K562 (cell line): ENCODE data around the gene DEGS1. TPM values are rescaled to one million over a fixed set of nuclear protein-coding genes. Genes with fewer than 3 reads are reported as not detected.

ENCODE experiments used
- ATAC-seq: fragments of 200-7000 bp; cut with Tn5 transposase; 3 replicates; pipeline ENCODE4 v1.9.1; 2020; ENCODE audit warnings: moderate library complexity
- BruUV-seq: library from RNA; stranded (reverse); fragments of 400-500 nt; replicated peaks from 2 replicates; lab custom pipeline; 2021; lab: Mats Ljungman, UMichigan
- CTCF ChIA-PET: fragments of 300-600 bp; formaldehyde crosslinking; extraction: SDS; loops from one replicate; lab custom pipeline; 2021; ENCODE audit warnings: low intra/inter-chr PET ratio; lab: Yijun Ruan, JAX
- POLR2A ChIA-PET: fragments of 300-600, 350-650 bp; sonication (Branson Sonifier 250); formaldehyde crosslinking; extraction: SDS; loops from one replicate; lab custom pipeline; 2021; ENCODE audit warnings: antibody characterized with exemption, inconsistent platforms; lab: Yijun Ruan, JAX
- DNase-seq, 4 experiments: peaks; one replicate each; pipeline versions ENCODE4 v3.0.0 to v3.0.0-alpha.2; 2011 to 2018; ENCODE audit warnings: low spot score in 3 of 4, mixed read lengths in 3 of 4; ENCODE audit errors: extremely low read depth in 1 of 4
- FAIRE-seq: peaks from 2 replicates; lab custom pipeline; 2011; peaks lifted over from hg19 to GRCh38; lab: Jason Lieb, UNC
- H2AFZ ChIP-seq: 2 replicates; pipeline ENCODE4 v1.6.0; 2011; ENCODE audit warnings: low read depth, low read length, control low read depth, inconsistent platforms
- H3K27ac ChIP-seq: fragments of 200-600 bp; 3 replicates; pipeline ENCODE4 v1.8.0; 2011; ENCODE audit warnings: low read depth, mild to moderate bottlenecking, control low read depth, inconsistent platforms, low read length, moderate library complexity, mixed read lengths; ENCODE audit errors: extremely low read depth
- H3K27me3 ChIP-seq, 2 experiments: fragments of 300-600 bp in 1 of 2; 2 replicates in 1 of 2; 3 replicates in 1 of 2; pipeline versions ENCODE4 v1.6.0 to v1.8.0; 2011; ENCODE audit warnings: inconsistent platforms in 2 of 2, low read length in 2 of 2, mild to moderate bottlenecking in 1 of 2, mixed read lengths in 1 of 2, moderate library complexity in 1 of 2; ENCODE audit not compliant: control insufficient read depth in 2 of 2, insufficient read depth in 2 of 2
- H3K36me3 ChIP-seq: fragments of 300-600 bp; 3 replicates; pipeline ENCODE4 v1.8.0; 2011; ENCODE audit warnings: mild to moderate bottlenecking, low read length, inconsistent platforms; ENCODE audit not compliant: control insufficient read depth, insufficient read depth
- H3K4me1 ChIP-seq, 2 experiments: fragments of 200-600 bp in 1 of 2; replicated peaks in 1 of 2; 2 replicates in 1 of 2; 3 replicates in 1 of 2; pipeline versions ENCODE4 v1.5.1 to v1.8.0; 2011; ENCODE audit warnings: inconsistent platforms in 2 of 2, low read length in 2 of 2, mild to moderate bottlenecking in 1 of 2, mixed read lengths in 1 of 2, moderate library complexity in 1 of 2; ENCODE audit not compliant: control insufficient read depth in 2 of 2, insufficient read depth in 2 of 2
- H3K4me2 ChIP-seq: 2 replicates; pipeline ENCODE4 v1.6.1; 2011; ENCODE audit warnings: low read length, control low read depth, inconsistent platforms, mixed read lengths; ENCODE audit not compliant: insufficient read depth
- H3K4me3 ChIP-seq: fragments of 200-600 bp; sonication (generic), shearing (Covaris generic); 2 replicates; pipeline ENCODE4 v1.5.1; 2016; ENCODE audit warnings: control low read depth, inconsistent platforms
- H3K79me2 ChIP-seq: fragments of 200-600 bp; 3 replicates; pipeline ENCODE4 v1.8.0; 2011; ENCODE audit warnings: low read length, inconsistent platforms; ENCODE audit not compliant: control insufficient read depth, insufficient read depth
- H3K9ac ChIP-seq, 2 experiments: 2 replicates each; pipeline versions ENCODE4 v1.6.0 to v1.6.1; 2011; ENCODE audit warnings: low read depth in 2 of 2, low read length in 2 of 2, control low read depth in 1 of 2, inconsistent platforms in 1 of 2, mild to moderate bottlenecking in 1 of 2, mixed read lengths in 1 of 2; ENCODE audit not compliant: insufficient read depth in 1 of 2
- H3K9me1 ChIP-seq: one replicate; pipeline ENCODE4 v1.6.0; 2011; ENCODE audit warnings: inconsistent platforms, mild to moderate bottlenecking, low read length, moderate library complexity; ENCODE audit not compliant: control insufficient read depth, insufficient read depth
- H3K9me3 ChIP-seq: replicated peaks from 2 replicates; pipeline ENCODE4 v1.5.1; 2011; ENCODE audit warnings: low read depth, low read length, inconsistent platforms; ENCODE audit not compliant: control insufficient read depth, insufficient read depth
- H4K20me1 ChIP-seq: replicated peaks from 2 replicates; pipeline ENCODE4 v1.6.1; 2011; ENCODE audit warnings: low read length, inconsistent platforms, mixed read lengths; ENCODE audit not compliant: control insufficient read depth, insufficient read depth
- ASH1L ChIP-seq: fragments of 450-650 bp; IDR thresholded peaks from 2 replicates; pipeline ENCODE4 v1.6.1; 2018; ENCODE audit warnings: borderline replicate concordance, mild to moderate bottlenecking, low read depth; ENCODE audit not compliant: partially characterized antibody
- FOSL1 ChIP-seq: fragments of 200-800 bp; sonication (Bioruptor generic); conservative IDR thresholded peaks from 2 replicates; pipeline ENCODE4 v1.6.1; 2016; ENCODE audit warnings: missing genetic modification characterization, missing compliant biosample characterization
- HMBOX1 ChIP-seq: sonication (generic); IDR thresholded peaks from 2 replicates; pipeline ENCODE4 v1.6.1; 2016
- MAFF ChIP-seq: IDR thresholded peaks from 2 replicates; pipeline ENCODE4 v1.6.1; 2012; ENCODE audit warnings: low read length, improper control_type of control experiment
- NR4A1 ChIP-seq, 2 experiments: fragments of 250-450 bp in 1 of 2; fragments of 450-650 bp in 1 of 2; sonication (Bioruptor Pico) in 1 of 2; IDR thresholded peaks; 2 replicates each; pipeline versions ENCODE4 v1.4.0 to v1.6.1; 2016 to 2020; ENCODE audit warnings: mild to moderate bottlenecking in 2 of 2, missing compliant biosample characterization in 1 of 2, missing genetic modification characterization in 1 of 2, moderate library complexity in 1 of 2
- PREB ChIP-seq: sonication (generic); formaldehyde crosslinking; IDR thresholded peaks from 2 replicates; pipeline ENCODE4 v1.8.1; 2023; ENCODE audit warnings: mild to moderate bottlenecking, missing genetic modification reagents
- SRF ChIP-seq, 2 experiments: fragments of 250-450, 450-650 bp in 1 of 2; sonication (Bioruptor Pico) in 1 of 2; sonication (generic) in 1 of 2; formaldehyde crosslinking; IDR thresholded peaks; 2 replicates each; pipeline versions ENCODE4 v1.5.0 to v1.5.1; 2020 to 2022; ENCODE audit warnings: mild to moderate bottlenecking in 1 of 2, missing genetic modification reagents in 1 of 2
- TAF9B ChIP-seq: fragments of 450-650 bp; IDR thresholded peaks from 2 replicates; pipeline ENCODE4 v1.6.1; 2018; ENCODE audit warnings: mild to moderate bottlenecking; ENCODE audit not compliant: partially characterized antibody
- TBL1XR1 ChIP-seq, 2 experiments: IDR thresholded peaks; 2 replicates each; pipeline ENCODE4 v1.6.1; 2012; ENCODE audit warnings: improper control_type of control experiment in 2 of 2, low read length in 2 of 2, mild to moderate bottlenecking in 1 of 2
- ZFP1 ChIP-seq: fragments of 450-650 bp; formaldehyde crosslinking; IDR thresholded peaks from 2 replicates; pipeline ENCODE4 v1.4.0; 2020; ENCODE audit warnings: mild to moderate bottlenecking, mixed read lengths
- ZFP30 ChIP-seq: fragments of 250-450 bp; sonication (Bioruptor Pico); IDR thresholded peaks from 2 replicates; pipeline ENCODE4 v1.8.0; 2022; ENCODE audit warnings: moderate library complexity, mild to moderate bottlenecking, inconsistent platforms, borderline replicate concordance
- ZNF696 ChIP-seq: fragments of 250-450 bp; sonication (Bioruptor Pico); conservative IDR thresholded peaks from 2 replicates; pipeline ENCODE4 v1.4.0; 2020; ENCODE audit warnings: mild to moderate bottlenecking, moderate library complexity
- WGBS: fragments of 100-300 bp; shearing (Covaris generic); methylation state at CpG from one replicate; pipeline ENCODE4 v1.1.6; 2016; ENCODE audit warnings: low coverage, mixed read lengths; ENCODE audit not compliant: insufficient coverage; ENCODE audit errors: missing lambda C conversion rate; 5-methylcytosine and 5-hydroxymethylcytosine counted together
- in situ Hi-C: fragments of 300-500 bp; cut with MboI; formaldehyde crosslinking; loops from 4 replicates; pipeline ENCODE4 v1.15.0; 2018; ENCODE audit warnings: inconsistent platforms, mixed read lengths
- intact Hi-C: fragments of 100-400 bp; cut with micrococcal nuclease; formaldehyde crosslinking; loops from 2 replicates; pipeline ENCODE4 v1.14.2; 2022
- polyA plus RNA-seq, 8 experiments: library from polyadenylated mRNA; depleted of rRNA in 4 of 8; stranded (reverse) in 5 of 8; unstranded in 3 of 8; fragments of >200 nt; fragmentation: Nextera tagmentation in 2 of 8; fragmentation: Illumina TruSeq in 1 of 8; extraction: Ambion mirVana in 2 of 8; extraction: Trizol in 1 of 8; gene quantifications; 2 replicates each; pipeline versions ENCODE4 v1.2.1 to v1.2.3, GENCODE V29; 2011 to 2014; ENCODE audit warnings: inconsistent platforms in 1 of 8, missing spikeins in 1 of 8
- total RNA-seq, 7 experiments: library from RNA; depleted of rRNA in 6 of 7; stranded (reverse); fragments of >200 nt in 6 of 7; fragmentation: Illumina TruSeq in 2 of 7; extraction: Trizol in 2 of 7; gene quantifications; 2 replicates each; pipeline versions ENCODE4 v1.2.1 to v1.2.3, GENCODE V29; 2011 to 2021; ENCODE audit warnings: low replicate concordance in 1 of 7
- TF ChIP-seq, protein P1 (sequence below): fragments of 200-800 bp; sonication (Bioruptor generic); IDR thresholded peaks from 2 replicates; pipeline ENCODE4 v1.6.1; 2017; ENCODE audit warnings: missing genetic modification characterization, missing compliant biosample characterization
- TF ChIP-seq, protein P2 (sequence below): fragments of 250-450 bp; sonication (Bioruptor Pico); IDR thresholded peaks from 2 replicates; pipeline ENCODE4 v1.5.0; 2021

DEGS1 gene
- total and polyA plus RNA-seq, 9 of the 15 experiments (the other 6 are each of a cell fraction or from before 2014, with no cell fraction given), result 12.3 to 95.0 (median 38.8) TPM

- Histone ChIP-seq H2AFZ (peak overlapping the region; percentile 40; the same call in 1 of the 2 replicates), H3K27me3 (no peaks in the 10 kb centered on the region; a peak in 1 of 5 replicates), H3K4me1 (peaks cover 0 to 6% of the 10 kb centered on the region in 2 experiments; a peak in 1 of 5 replicates), H3K9me3 (no peaks in the 10 kb centered on the region), H4K20me1 (no peaks in the 10 kb centered on the region), H3K9ac (no peak overlapping the region), H3K4me3 (no peak overlapping the region), H3K4me2 (no peak overlapping the region), H3K79me2 (no peaks in the 10 kb centered on the region), H3K36me3 (peaks cover 22% of the 10 kb centered on the region; the same call in 2 of the 3 replicates), H3K9me1 (no peaks in the 10 kb centered on the region), H3K27ac (no peak overlapping the region)
- DNase-seq (peak in 1 of 4 experiments; percentile 8), ATAC-seq (peak; percentile 49), FAIRE-seq (no peak)
- in situ Hi-C loops, result no loop called here
- CTCF ChIA-PET, result no interaction called here
- WGBS, result 49% methylated on average over 12 of the region's 12 CpGs
- POLR2A ChIA-PET, result interaction anchor here (1.4 kb wide), 1 partner anchor 8 kb away, joined by 5 read pairs; no protein-coding TSS in a partner anchor
- BruUV-seq, result no TSS peak
- intact Hi-C loops, result loop anchor here (10.0 kb wide), 1 partner anchor 529 kb away; no protein-coding TSS in a partner anchor
- TF ChIP-seq FOSL1 (peak; percentile 55), NR4A1 (CRISPR knock-in tag; IDR thresholded peaks at IDR 0.05) (no peak), NR4A1 (tag; IDR thresholded peaks at IDR 0.05) (no peak), ZNF696 (CRISPR knock-in tag) (no peak), TBL1XR1 (IDR thresholded peaks at IDR 0.05; ENCODE audit: low read length in 2 of 2) (no peak), ASH1L (no peak), TAF9B (no peak), ZFP30 (no peak), PREB (CRISPR knock-in tag) (no peak), ZFP1 (CRISPR knock-in tag) (no peak), HMBOX1 (peak; percentile 66), SRF (CRISPR knock-in tag; IDR thresholded peaks at IDR 0.05) (peak; percentile 49 to 78; a peak in 1 of 4 replicates), MAFF (no peak)
- TF ChIP-seq, protein P1, sequence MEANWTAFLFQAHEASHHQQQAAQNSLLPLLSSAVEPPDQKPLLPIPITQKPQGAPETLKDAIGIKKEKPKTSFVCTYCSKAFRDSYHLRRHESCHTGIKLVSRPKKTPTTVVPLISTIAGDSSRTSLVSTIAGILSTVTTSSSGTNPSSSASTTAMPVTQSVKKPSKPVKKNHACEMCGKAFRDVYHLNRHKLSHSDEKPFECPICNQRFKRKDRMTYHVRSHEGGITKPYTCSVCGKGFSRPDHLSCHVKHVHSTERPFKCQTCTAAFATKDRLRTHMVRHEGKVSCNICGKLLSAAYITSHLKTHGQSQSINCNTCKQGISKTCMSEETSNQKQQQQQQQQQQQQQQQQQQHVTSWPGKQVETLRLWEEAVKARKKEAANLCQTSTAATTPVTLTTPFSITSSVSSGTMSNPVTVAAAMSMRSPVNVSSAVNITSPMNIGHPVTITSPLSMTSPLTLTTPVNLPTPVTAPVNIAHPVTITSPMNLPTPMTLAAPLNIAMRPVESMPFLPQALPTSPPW (CRISPR knock-in tag), result no peak
- TF ChIP-seq, protein P2, sequence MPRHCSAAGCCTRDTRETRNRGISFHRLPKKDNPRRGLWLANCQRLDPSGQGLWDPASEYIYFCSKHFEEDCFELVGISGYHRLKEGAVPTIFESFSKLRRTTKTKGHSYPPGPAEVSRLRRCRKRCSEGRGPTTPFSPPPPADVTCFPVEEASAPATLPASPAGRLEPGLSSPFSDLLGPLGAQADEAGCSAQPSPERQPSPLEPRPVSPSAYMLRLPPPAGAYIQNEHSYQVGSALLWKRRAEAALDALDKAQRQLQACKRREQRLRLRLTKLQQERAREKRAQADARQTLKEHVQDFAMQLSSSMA, result no peak
Measured at GRCh38 chr1:224223819-224224714, 41.0 kb downstream of the DEGS1 start.
